H1 (cell line): ENCODE data around the gene CACNA1C. TPM values are rescaled to one million over a fixed set of nuclear protein-coding genes. Genes with fewer than 3 reads are reported as not detected.

Experiments
- CTCF ChIA-PET: fragments of 300-600 bp; sonication (Branson Sonifier 250); formaldehyde crosslinking; loops from one replicate; lab custom pipeline; 2021; ENCODE audit not compliant: partially characterized antibody; lab: Charles Lee
- POLR2A ChIA-PET: fragments of 300-600 bp; sonication (Branson Sonifier 250); formaldehyde crosslinking; loops from one replicate; lab custom pipeline; 2021; ENCODE audit warnings: inconsistent platforms; ENCODE audit not compliant: partially characterized antibody; lab: Charles Lee
- DNase-seq, 2 experiments: peaks; one replicate each; pipeline versions ENCODE4 v3.0.0 to v3.0.0-alpha.2; 2010 to 2022; ENCODE audit warnings: low spot score in 2 of 2, low read depth in 1 of 2, mixed read lengths in 1 of 2
- FAIRE-seq: peaks from 2 replicates; lab custom pipeline; 2011; peaks lifted over from hg19 to GRCh38; lab: Jason Lieb, UNC
- H2AFZ ChIP-seq: 2 replicates; pipeline ENCODE4 v1.8.1; 2012; ENCODE audit warnings: low read length, inconsistent platforms
- H2AK5ac ChIP-seq: 2 replicates; pipeline ENCODE4 v1.6.1; 2013; ENCODE audit warnings: low read depth, low read length
- H2BK120ac ChIP-seq: replicated peaks from 2 replicates; pipeline ENCODE3; 2013; ENCODE audit warnings: low read depth, low read length, inconsistent platforms
- H2BK12ac ChIP-seq: 2 replicates; pipeline ENCODE4 v1.6.1; 2013; ENCODE audit warnings: low read depth, low read length
- H2BK15ac ChIP-seq: 2 replicates; pipeline ENCODE4 v1.6.1; 2013; ENCODE audit warnings: low read length
- H2BK20ac ChIP-seq: 2 replicates; pipeline ENCODE4 v1.6.1; 2013; ENCODE audit warnings: low read length
- H2BK5ac ChIP-seq: 2 replicates; pipeline ENCODE4 v1.6.1; 2013; ENCODE audit warnings: low read depth, low read length
- H3K14ac ChIP-seq: 2 replicates; pipeline ENCODE4 v1.6.1; 2013; ENCODE audit warnings: inconsistent platforms; ENCODE audit not compliant: insufficient read length
- H3K18ac ChIP-seq: 2 replicates; pipeline ENCODE4 v1.6.1; 2013; ENCODE audit warnings: low read length; ENCODE audit errors: extremely low read depth
- H3K23ac ChIP-seq: 2 replicates; pipeline ENCODE4 v1.6.1; 2013; ENCODE audit warnings: inconsistent platforms; ENCODE audit not compliant: insufficient read length
- H3K23me2 ChIP-seq: 2 replicates; pipeline ENCODE4 v1.6.1; 2013; ENCODE audit warnings: low read depth, low read length
- H3K27ac ChIP-seq: 2 replicates; pipeline ENCODE4 v1.6.1; 2011; ENCODE audit warnings: low read depth, low read length, inconsistent platforms
- H3K27me3 ChIP-seq, 4 experiments: replicated peaks in 1 of 4; 1 replicate in 1 of 4; 2 replicates in 3 of 4; pipeline versions ENCODE4 v1.6.1 to v1.8.1; 2011 to 2013; ENCODE audit warnings: low read length in 3 of 4, mild to moderate bottlenecking in 3 of 4, inconsistent platforms in 2 of 4, mixed read lengths in 2 of 4, moderate library complexity in 1 of 4; ENCODE audit not compliant: control insufficient read depth in 3 of 4, insufficient read depth in 3 of 4; ENCODE audit errors: extremely low read depth in 1 of 4
- H3K36me3 ChIP-seq, 4 experiments: 2 replicates each; pipeline versions ENCODE4 v1.6.1 to v1.8.1; 2011 to 2013; ENCODE audit warnings: mild to moderate bottlenecking in 4 of 4, low read length in 3 of 4, moderate library complexity in 2 of 4, control low read depth in 1 of 4, inconsistent platforms in 1 of 4; ENCODE audit not compliant: insufficient read depth in 4 of 4, control insufficient read depth in 2 of 4
- H3K4ac ChIP-seq: replicated peaks from 2 replicates; pipeline ENCODE3; 2013; ENCODE audit warnings: low read length, low read depth, mixed read lengths, inconsistent platforms; ENCODE audit not compliant: insufficient read length
- H3K4me1 ChIP-seq, 4 experiments: replicated peaks in 1 of 4; 1 replicate in 1 of 4; 2 replicates in 3 of 4; pipeline versions ENCODE4 v1.6.1 to v1.8.1; 2011 to 2013; ENCODE audit warnings: low read length in 3 of 4, inconsistent platforms in 2 of 4, mixed read lengths in 1 of 4; ENCODE audit not compliant: insufficient read depth in 4 of 4, control insufficient read depth in 3 of 4
- H3K4me2 ChIP-seq, 2 experiments: 2 replicates each; pipeline versions ENCODE4 v1.6.1 to v1.8.1; 2011 to 2013; ENCODE audit warnings: low read depth in 2 of 2, low read length in 2 of 2, control low read depth in 1 of 2, inconsistent platforms in 1 of 2, mild to moderate bottlenecking in 1 of 2; ENCODE audit not compliant: insufficient read depth in 1 of 2
- H3K4me3 ChIP-seq, 4 experiments: fragments of 200-600, 300-600 bp in 1 of 4; sonication (generic), shearing (Covaris generic), sonication (Bioruptor Twin) in 1 of 4; 2 replicates each; pipeline versions ENCODE4 v1.5.1 to v1.8.1; 2011 to 2016; ENCODE audit warnings: low read length in 4 of 4, low read depth in 3 of 4, control low read depth in 2 of 4, inconsistent platforms in 2 of 4, mild to moderate bottlenecking in 2 of 4, mixed read lengths in 1 of 4, moderate library complexity in 1 of 4; ENCODE audit not compliant: insufficient read depth in 2 of 4; ENCODE audit errors: extremely low read depth in 1 of 4
- H3K56ac ChIP-seq: replicated peaks from 2 replicates; pipeline ENCODE3; 2013; ENCODE audit warnings: low read depth, mild to moderate bottlenecking, mixed read lengths, low read length, inconsistent platforms; ENCODE audit not compliant: insufficient read length
- H3K79me1 ChIP-seq: 2 replicates; pipeline ENCODE4 v1.6.1; 2013; ENCODE audit warnings: low read depth, low read length, control low read depth
- H3K79me2 ChIP-seq, 2 experiments: 2 replicates each; pipeline versions ENCODE4 v1.6.1 to v1.8.1; 2012 to 2013; ENCODE audit warnings: low read length in 2 of 2, mild to moderate bottlenecking in 2 of 2, inconsistent platforms in 1 of 2; ENCODE audit not compliant: insufficient read depth in 2 of 2, control insufficient read depth in 1 of 2
- H3K9ac ChIP-seq, 4 experiments: replicated peaks in 1 of 4; 1 replicate in 1 of 4; 2 replicates in 3 of 4; pipeline versions ENCODE4 v1.6.1 to v1.8.1; 2011 to 2013; ENCODE audit warnings: low read depth in 3 of 4, low read length in 3 of 4, control low read depth in 2 of 4, mild to moderate bottlenecking in 2 of 4, moderate library complexity in 2 of 4, inconsistent platforms in 1 of 4; ENCODE audit errors: extremely low read depth in 1 of 4
- H3K9me3 ChIP-seq, 2 experiments: 2 replicates each; pipeline versions ENCODE4 v1.6.1 to v1.8.1; 2012 to 2013; ENCODE audit warnings: mild to moderate bottlenecking in 2 of 2, moderate library complexity in 2 of 2, control low read depth in 1 of 2, inconsistent platforms in 1 of 2, low read depth in 1 of 2, low read length in 1 of 2, mixed read lengths in 1 of 2; ENCODE audit not compliant: insufficient read depth in 2 of 2
- H4K20me1 ChIP-seq, 2 experiments: replicated peaks in 1 of 2; 2 replicates each; pipeline versions ENCODE3 to v1.8.1; 2011 to 2013; ENCODE audit warnings: inconsistent platforms in 2 of 2, low read length in 2 of 2, mild to moderate bottlenecking in 1 of 2; ENCODE audit not compliant: insufficient read depth in 2 of 2, control insufficient read depth in 1 of 2
- H4K5ac ChIP-seq: 2 replicates; pipeline ENCODE4 v1.6.1; 2013; ENCODE audit warnings: low read length, low read depth, mixed read lengths, inconsistent platforms; ENCODE audit not compliant: insufficient read length
- H4K8ac ChIP-seq: 2 replicates; pipeline ENCODE4 v1.8.0; 2013; ENCODE audit warnings: mild to moderate bottlenecking, moderate library complexity, low read length, inconsistent platforms; ENCODE audit not compliant: insufficient read depth; ENCODE audit errors: extremely low read depth
- H4K91ac ChIP-seq: replicated peaks from 2 replicates; pipeline ENCODE3; 2013; ENCODE audit warnings: low read length, mixed read lengths, inconsistent platforms; ENCODE audit not compliant: insufficient read length
- BACH1 ChIP-seq: IDR thresholded peaks from 2 replicates; pipeline ENCODE4 v1.6.1; 2012; ENCODE audit warnings: low read length, improper control_type of control experiment
- BCL11A ChIP-seq, 2 experiments: IDR thresholded peaks; one replicate each; pipeline ENCODE4 v1.6.1; 2011; ENCODE audit warnings: low read depth in 2 of 2, low read length in 2 of 2, mild to moderate bottlenecking in 2 of 2
- CEBPB ChIP-seq: IDR thresholded peaks from 2 replicates; pipeline ENCODE4 v1.6.1; 2012; ENCODE audit warnings: low read depth, low read length
- MAFK ChIP-seq: IDR thresholded peaks from 2 replicates; pipeline ENCODE4 v1.6.1; 2012; ENCODE audit warnings: low read depth, mild to moderate bottlenecking, improper control_type of control experiment, low read length
- NANOG ChIP-seq: IDR thresholded peaks from 2 replicates; pipeline ENCODE4 v1.6.1; 2011; ENCODE audit warnings: low read length, low read depth, mild to moderate bottlenecking, inconsistent platforms; ENCODE audit not compliant: insufficient read depth, poor library complexity, severe bottlenecking
- PHF8 ChIP-seq: fragments of 200-600 bp; sonication (generic); conservative IDR thresholded peaks from 2 replicates; pipeline ENCODE4 v1.7.1; 2012; ENCODE audit warnings: low read depth, mild to moderate bottlenecking, inconsistent platforms, low read length, moderate library complexity
- POLR2A ChIP-seq, 2 experiments: IDR thresholded peaks; 1 replicate in 1 of 2; 2 replicates in 1 of 2; pipeline ENCODE4 v1.6.1; 2011; ENCODE audit warnings: low read depth in 2 of 2, low read length in 2 of 2, mild to moderate bottlenecking in 2 of 2; ENCODE audit errors: control extremely low read depth in 1 of 2
- SIN3A ChIP-seq, 2 experiments: IDR thresholded peaks in 1 of 2; conservative IDR thresholded peaks in 1 of 2; 2 replicates each; pipeline ENCODE4 v1.6.1; 2011 to 2012; ENCODE audit warnings: low read length in 2 of 2, improper control_type of control experiment in 1 of 2, low read depth in 1 of 2, mild to moderate bottlenecking in 1 of 2
- SIX5 ChIP-seq: IDR thresholded peaks from 2 replicates; pipeline ENCODE4 v1.6.1; 2011; ENCODE audit warnings: mild to moderate bottlenecking, low read depth, low read length
- SP4 ChIP-seq: IDR thresholded peaks from 2 replicates; pipeline ENCODE4 v1.6.1; 2012; ENCODE audit warnings: low read length, inconsistent platforms
- SUZ12 ChIP-seq: fragments of 200-600 bp; sonication (generic); IDR thresholded peaks from 2 replicates; pipeline ENCODE4 v1.6.1; 2012; ENCODE audit warnings: mild to moderate bottlenecking, inconsistent platforms, low read length, moderate library complexity, mixed read lengths
- WGBS, 2 experiments: shearing (Covaris generic) in 1 of 2; methylation state at CpG; one replicate each; pipeline versions ENCODE4 v1.1.6 to v1.1.7; 2013 to 2015; ENCODE audit warnings: low lambda C conversion rate in 2 of 2, mixed read lengths in 2 of 2, inconsistent platforms in 1 of 2, low coverage in 1 of 2, missing lambda C conversion rate in 1 of 2; ENCODE audit not compliant: insufficient replicate concordance in 2 of 2, insufficient coverage in 1 of 2, insufficient read length in 1 of 2; ENCODE audit errors: extremely low coverage in 1 of 2, missing lambda C conversion rate in 1 of 2; 5-methylcytosine and 5-hydroxymethylcytosine counted together
- polyA plus RNA-seq, 7 experiments: library from polyadenylated mRNA; depleted of rRNA in 3 of 7; stranded (reverse) in 5 of 7; unstranded in 2 of 7; fragments of >200 nt in 5 of 7; fragments of 200-250 nt in 2 of 7; gene quantifications; 1 replicate in 5 of 7; 2 replicates in 1 of 7; 4 replicates in 1 of 7; pipeline versions ENCODE4 v1.2.1 to v1.2.3, GENCODE V29; 2011 to 2013; ENCODE audit warnings: missing spikeins in 2 of 7, mixed read lengths in 2 of 7
- total RNA-seq: library from RNA; stranded (reverse); fragmentation: NEBNext Ultra II Directional; extraction: Animal tissue kit (Norgen Biotek cat#: 25700); gene quantifications from 2 replicates; pipeline ENCODE4 v1.2.1, GENCODE V29; 2021
- TF ChIP-seq, protein P1 (sequence below): IDR thresholded peaks from 2 replicates; pipeline ENCODE4 v1.6.1; 2012; ENCODE audit warnings: inconsistent platforms

CACNA1C gene
- total and polyA plus RNA-seq, 2 of the 8 experiments (the other 6 are each of a cell fraction or from before 2014, with no cell fraction given): 1.3 TPM

DNA sequence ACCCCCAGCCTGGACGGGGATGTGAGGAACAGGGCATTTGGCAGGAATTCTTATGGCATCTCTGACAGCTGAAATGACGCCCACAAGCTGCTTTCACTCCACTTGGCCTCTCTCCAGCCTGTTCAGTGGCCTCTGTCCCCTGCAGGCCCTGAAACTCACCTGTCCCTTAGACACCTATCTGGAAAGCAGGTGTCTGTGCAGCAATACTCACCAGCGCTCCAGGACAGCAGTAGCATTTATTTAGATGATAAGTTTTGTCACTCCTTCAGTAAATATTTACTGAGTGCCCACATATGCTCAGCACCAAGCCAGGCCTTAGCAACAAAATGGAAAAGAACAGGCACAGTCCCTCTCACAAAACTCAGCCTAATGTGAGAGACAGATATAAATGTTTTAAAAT, 430.9 kb downstream of the CACNA1C start:
- no peak overlapping the region for H4K91ac ChIP-seq
- no peaks in the 10 kb centered on the region for H3K36me3 ChIP-seq
- no peak overlapping the region for H4K5ac ChIP-seq
- FAIRE-seq: no peak
- no peak overlapping the region for H4K8ac ChIP-seq
- no peak overlapping the region for H2BK120ac ChIP-seq
- H3K27me3 ChIP-seq: no peaks in the 10 kb centered on the region
- H3K79me1 ChIP-seq: no peaks in the 10 kb centered on the region
- H2BK5ac ChIP-seq: no peak overlapping the region
- H3K23ac ChIP-seq: no peak overlapping the region
- no peak overlapping the region for H3K56ac ChIP-seq
- CTCF ChIA-PET: interaction anchor here (1.3 kb wide), 1 partner anchor 99 kb away, joined by 5 read pairs; no protein-coding TSS in a partner anchor
- no peak overlapping the region for H2BK12ac ChIP-seq
- H2AFZ ChIP-seq: no peak overlapping the region
- no peak overlapping the region for H3K18ac ChIP-seq
- no peak overlapping the region for H3K9ac ChIP-seq
- H4K20me1 ChIP-seq: no peaks in the 10 kb centered on the region
- no peak overlapping the region for H2BK20ac ChIP-seq
- H2AK5ac ChIP-seq: no peak overlapping the region
- H3K23me2 ChIP-seq: no peaks in the 10 kb centered on the region
- no peaks in the 10 kb centered on the region for H3K79me2 ChIP-seq
- no peak overlapping the region for H3K4me2 ChIP-seq
- TF ChIP-seq BCL11A (IDR thresholded peaks at IDR 0.05; ENCODE audit: low read depth in 2 of 2, low read length in 2 of 2) (no peak), PHF8 (no peak), SUZ12 (no peak), CEBPB (no peak), SP4 (no peak), MAFK (no peak), POLR2A (IDR thresholded peaks at IDR 0.05; ENCODE audit: control extremely low read depth in 1 of 2, low read depth in 2 of 2, low read length in 2 of 2) (no peak), SIN3A (conservative IDR thresholded peaks at IDR 0.05 in 1 of 2, IDR thresholded peaks at IDR 0.05 in 1 of 2; ENCODE audit: low read depth in 1 of 2, low read length in 2 of 2) (no peak), SIX5 (no peak), BACH1 (no peak), NANOG (no peak)
- TF ChIP-seq, protein P1, sequence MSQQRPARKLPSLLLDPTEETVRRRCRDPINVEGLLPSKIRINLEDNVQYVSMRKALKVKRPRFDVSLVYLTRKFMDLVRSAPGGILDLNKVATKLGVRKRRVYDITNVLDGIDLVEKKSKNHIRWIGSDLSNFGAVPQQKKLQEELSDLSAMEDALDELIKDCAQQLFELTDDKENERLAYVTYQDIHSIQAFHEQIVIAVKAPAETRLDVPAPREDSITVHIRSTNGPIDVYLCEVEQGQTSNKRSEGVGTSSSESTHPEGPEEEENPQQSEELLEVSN: no peak
- TF ChIP-seq, all 59 proteins: peak for 0
- no peak for DNase-seq
- H3K14ac ChIP-seq: no peak overlapping the region
- H3K4me1 ChIP-seq: no peaks in the 10 kb centered on the region; a peak in 1 of 7 replicates
- H3K4me3 ChIP-seq: no peak overlapping the region
- no peaks in the 10 kb centered on the region for H3K9me3 ChIP-seq
- POLR2A ChIA-PET: no interaction called here
- H2BK15ac ChIP-seq: no peak overlapping the region
- 91% methylated on average over 3 of the region's 3 CpGs; no CpG with 5 or more reads in 1 of the 2 experiments for WGBS, 2 experiments
- H3K27ac ChIP-seq: no peak overlapping the region
- H3K4ac ChIP-seq: no peak overlapping the region
